Measurements from ENCODE around the gene CLDN14.

The CLDN14 gene

DNA sequence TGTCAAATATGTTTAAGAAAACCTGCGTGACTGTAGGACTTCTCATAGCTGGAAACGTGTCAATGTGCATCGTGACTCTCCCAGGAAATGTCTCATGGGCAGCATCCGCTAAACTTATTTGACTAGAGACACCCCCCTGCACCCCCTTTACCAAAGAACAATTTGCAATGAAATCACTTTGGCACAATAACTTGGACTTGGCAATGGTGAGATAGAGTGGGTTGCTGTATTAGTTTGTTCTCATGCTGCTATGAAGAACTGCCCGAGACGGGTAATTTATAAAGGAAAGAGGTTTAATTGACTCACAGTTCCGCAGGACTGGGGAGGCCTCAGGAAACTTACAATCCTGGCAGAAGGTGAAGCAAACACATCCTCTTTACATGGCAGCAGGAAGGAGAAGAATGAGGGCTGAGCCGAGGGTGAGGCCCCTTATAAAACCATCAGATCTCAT is 13.8 kb downstream of the CLDN14 start:
- DNase-seq: no peak

DNA sequence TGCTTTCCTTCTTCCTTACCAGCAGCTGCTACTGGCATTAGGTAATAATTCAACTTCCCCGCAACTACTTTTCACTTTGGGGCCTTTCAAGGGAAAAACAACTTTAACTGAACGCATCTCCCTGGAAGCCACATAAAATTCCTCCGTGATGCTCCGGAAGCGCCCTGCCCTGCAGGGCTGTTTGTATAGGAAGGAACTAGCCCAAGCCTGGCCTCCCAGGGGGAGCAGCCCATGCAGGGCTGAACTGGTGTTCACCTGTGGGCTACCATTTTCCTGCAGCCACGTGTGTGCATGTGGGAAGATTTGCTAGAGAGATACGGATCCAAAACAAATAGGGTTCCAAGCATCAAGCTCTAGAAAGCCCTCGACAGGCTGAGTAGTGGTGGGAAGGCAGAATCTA is 14.4 kb downstream of the CLDN14 start:
- no peak for DNase-seq

DNA sequence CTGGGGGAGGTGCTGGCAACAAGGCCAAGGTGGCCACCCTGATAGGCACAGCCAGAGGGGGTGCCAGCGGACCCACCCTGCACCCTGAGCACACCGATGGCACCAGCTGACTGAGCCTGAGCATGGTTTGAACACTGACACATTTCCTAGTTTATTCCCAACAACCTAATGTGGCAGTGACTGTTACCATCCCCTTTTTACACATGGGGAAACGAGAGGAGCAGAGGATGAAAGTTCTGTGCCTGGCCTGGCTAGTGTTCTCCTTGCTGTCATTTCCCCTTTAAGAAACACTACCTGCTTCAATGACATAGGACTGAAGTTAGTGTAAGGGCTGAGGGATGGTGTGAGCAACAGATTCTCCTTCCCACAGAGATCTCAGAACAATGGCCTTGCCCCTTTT is 15.3 kb downstream of the CLDN14 start:
- no peak for DNase-seq

DNA sequence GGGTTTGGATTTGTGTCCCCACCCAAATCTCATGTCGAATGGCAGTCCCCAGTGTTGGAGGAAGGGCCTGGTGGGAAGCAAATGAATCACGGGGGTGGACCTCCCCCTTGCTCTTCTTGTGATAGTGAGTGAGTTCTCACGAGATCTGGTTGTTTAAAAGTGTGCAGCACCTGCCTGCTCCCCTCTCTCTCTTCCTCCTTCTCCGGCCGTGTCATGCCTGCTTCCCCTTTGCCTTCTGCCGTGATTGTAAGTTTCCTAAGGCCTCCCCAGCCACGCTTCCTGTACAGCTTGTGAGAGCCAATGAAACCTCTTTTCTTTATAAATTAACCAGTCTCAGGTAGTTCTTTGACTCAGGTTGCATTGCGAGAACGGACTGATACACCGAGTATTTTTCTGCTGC is 15.9 kb downstream of the CLDN14 start:
- DNase-seq: no peak

- no peak for DNase-seq
Observed at GRCh38 chr21:36463204-36463603, 16.7 kb downstream of the CLDN14 start.

GRCh38 chr21:36461918-36462486 is 17.9 kb downstream of the CLDN14 start:
- no peak for DNase-seq

DNA sequence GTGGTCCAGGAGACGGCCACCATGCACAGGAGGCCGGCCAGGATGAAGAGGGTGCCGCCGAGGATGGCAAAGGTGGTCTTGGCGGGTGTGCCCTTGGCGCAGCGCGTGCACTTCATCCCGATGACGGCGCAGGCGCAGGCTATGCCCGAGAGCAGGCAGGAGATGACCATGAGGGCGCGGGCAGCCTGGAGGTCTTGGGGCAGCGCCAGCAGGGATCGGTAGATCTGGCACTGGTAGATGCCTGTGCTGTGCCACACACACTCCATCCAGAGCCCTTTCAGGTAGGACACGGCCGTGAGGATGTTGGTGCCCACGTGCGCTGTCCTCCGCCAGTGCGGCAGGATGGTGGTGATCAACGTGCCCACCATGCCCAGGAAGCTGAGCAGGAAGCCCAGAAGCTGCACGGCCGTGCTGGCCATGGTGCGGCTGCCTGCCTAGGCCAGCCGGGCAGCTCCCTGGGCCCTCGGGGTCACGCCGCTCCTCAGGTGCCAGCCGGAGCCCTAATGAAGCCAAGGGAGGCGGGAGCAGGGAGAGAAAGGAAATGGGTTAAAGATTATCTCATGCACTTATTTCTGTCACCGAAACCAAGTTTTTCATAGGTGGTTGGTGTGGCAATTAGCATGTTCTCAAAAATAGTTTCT is 18.5 kb downstream of the CLDN14 start:
- DNase-seq: no peak

DNA sequence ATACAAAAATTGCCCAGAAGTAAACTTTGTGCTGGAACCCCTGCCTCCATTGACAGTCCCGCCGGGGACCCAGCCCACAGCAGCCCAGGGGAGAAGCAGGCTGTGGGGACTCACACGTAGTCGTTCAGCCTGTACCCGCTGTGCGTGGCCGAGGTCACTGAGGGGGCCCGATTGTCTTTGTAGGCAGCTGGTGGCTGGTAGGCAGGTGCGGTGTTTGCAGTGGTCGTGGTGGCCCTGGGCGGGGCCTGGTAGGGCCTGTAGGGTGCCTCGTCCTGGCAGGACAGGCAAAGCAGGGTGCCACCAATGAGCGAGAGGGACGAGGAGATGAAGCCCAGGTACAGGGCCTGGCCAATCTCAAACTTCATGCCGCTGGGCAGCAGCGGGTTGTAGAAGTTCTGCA is 19.1 kb downstream of the CLDN14 start:
- no peak for DNase-seq

GRCh38 chr21:36459098-36459497 is 20.8 kb downstream of the CLDN14 start:
- no peak for DNase-seq

- DNase-seq: no peak
Observed at GRCh38 chr21:36456729-36457414, 23.1 kb downstream of the CLDN14 start.

GRCh38 chr21:36454706-36455105 is 25.2 kb downstream of the CLDN14 start:
- no peak for DNase-seq

- DNase-seq: no peak
Observed at GRCh38 chr21:36454093-36454531, 25.8 kb downstream of the CLDN14 start.

- DNase-seq: no peak
Observed at GRCh38 chr21:36452281-36452825, 27.6 kb downstream of the CLDN14 start.

- DNase-seq: no peak
Observed at GRCh38 chr21:36451506-36451905, 28.4 kb downstream of the CLDN14 start.

- DNase-seq: no peak
Observed at GRCh38 chr21:36450511-36450910, 29.4 kb downstream of the CLDN14 start.

DNA sequence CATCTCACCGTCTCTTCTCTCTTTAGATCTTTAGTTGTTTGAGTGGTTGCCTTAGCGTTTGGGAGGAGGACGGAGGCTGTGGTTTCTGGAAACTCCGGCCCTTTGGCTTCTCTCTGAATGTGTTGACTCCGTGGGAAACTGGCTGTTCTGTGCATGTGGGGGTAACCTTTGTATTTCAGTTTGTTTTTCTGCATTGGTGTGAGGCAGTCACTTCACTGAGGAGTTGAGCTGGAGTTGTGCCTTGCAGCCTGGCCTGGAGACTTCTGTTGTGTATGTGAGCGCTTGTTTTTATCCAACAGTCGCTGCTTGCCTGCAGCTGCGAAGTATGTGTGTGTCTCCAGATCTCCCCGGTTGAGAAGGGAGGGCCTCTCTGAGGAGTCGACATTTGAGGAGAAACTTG is 33.6 kb downstream of the CLDN14 start:
- no peak for DNase-seq

DNA sequence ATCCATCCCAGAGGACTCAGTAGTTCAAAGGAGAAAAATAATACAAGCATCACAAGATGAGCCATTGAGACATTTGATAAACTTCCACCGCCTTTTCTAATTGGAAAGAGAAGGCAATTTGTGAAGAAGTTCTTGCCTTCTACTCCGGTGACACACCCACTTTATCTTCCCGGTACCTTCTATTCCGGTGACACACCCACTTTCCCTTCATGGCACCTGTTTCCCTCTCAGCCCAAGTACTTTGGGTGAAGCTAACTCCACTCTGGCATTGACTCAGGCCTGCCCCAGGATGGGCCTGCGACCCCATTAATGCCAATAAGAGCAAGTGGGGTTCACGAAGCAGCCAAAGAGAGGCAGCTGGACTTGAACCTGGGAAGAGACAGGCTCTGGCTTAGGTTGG is 38.2 kb downstream of the CLDN14 start:
- no peak for DNase-seq

DNA sequence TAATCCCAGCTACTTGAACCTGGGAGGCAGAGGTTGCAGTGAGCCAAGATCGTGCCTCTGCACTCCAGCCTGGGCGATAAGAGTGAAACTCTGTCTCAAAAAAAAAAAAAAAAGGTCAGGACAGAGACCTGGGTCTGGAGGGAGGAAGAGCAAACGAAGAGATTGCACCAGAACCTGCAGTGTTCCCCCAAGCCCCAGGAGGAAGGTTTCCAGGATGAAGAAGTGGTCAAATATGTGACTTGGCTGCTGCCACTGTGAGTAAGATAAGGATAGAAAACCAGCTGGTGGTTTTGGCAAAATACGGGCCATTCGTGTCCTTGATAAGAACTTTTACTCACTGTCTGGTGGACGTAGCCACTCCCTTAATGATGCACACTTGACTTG is 42.2 kb downstream of the CLDN14 start:
- no peak for DNase-seq

- DNase-seq: no peak
Observed at GRCh38 chr21:36436829-36437744, 42.8 kb downstream of the CLDN14 start.

GRCh38 chr21:36434144-36434543 is 45.8 kb downstream of the CLDN14 start:
- no peak for DNase-seq

GRCh38 chr21:36433059-36433709 is 46.7 kb downstream of the CLDN14 start:
- DNase-seq: no peak

DNA sequence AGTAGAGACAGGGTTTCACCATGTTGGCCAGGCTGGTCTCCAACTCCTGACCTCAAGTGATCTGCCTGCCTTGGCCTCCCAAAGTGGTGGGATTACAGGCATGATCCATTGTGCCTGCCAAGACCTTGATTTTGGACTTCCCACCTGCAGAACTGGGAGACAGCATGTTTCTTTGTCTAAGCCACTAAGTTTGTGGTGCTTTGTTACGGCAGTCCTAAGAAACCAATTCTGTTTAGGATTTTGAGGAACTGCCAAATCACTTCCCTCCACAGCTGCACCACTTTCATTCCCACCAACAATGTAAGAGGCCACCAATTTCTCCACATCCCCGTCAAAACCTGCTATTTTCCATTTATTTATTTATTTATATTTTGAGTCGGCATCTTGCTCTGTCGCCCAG is 48.7 kb downstream of the CLDN14 start:
- DNase-seq: no peak

DNA sequence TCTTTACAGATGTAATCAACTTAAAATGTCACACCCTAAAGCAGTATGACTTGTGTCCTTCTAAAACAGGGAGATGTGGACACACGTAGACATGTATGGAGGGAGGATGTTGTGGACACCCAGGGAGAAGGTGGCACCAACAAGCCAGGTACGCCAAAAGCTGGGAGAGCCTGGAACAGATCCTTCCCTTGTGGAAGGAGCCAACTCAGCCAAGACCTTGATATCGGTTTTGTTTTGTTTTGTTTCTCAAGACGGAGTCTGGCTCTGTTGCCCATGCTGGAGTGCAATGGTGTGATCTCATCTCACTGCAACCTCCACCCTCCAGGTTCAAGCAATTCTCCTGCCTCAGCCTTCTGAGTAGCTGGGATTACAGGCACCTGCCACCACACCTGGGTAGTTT is 49.1 kb downstream of the CLDN14 start:
- no peak for DNase-seq

All from DMS79 (cell line).